MCF 10A (cell line): Measurements from ENCODE around the gene PIK3R5. TPM values are rescaled to one million over a fixed set of nuclear protein-coding genes. Genes with fewer than 3 reads are reported as not detected.
A peak's percentile ranks its signal among the peaks of the same experiment; 100 is the strongest.

Source experiments
- BruUV-seq: library from RNA; stranded (reverse); fragments of 400-500 nt; replicated peaks from 2 replicates; lab custom pipeline; 2021; lab: Mats Ljungman, UMichigan
- CTCF ChIA-PET: fragments of 300-600 bp; sonication (Branson Sonifier 250); formaldehyde crosslinking; extraction: SDS; loops from one replicate; lab custom pipeline; 2021; ENCODE audit warnings: antibody characterized with exemption, inconsistent platforms; lab: Yijun Ruan, JAX
- POLR2A ChIA-PET: fragments of 300-600, 350-650 bp; sonication (Branson Sonifier 250); formaldehyde crosslinking; extraction: SDS; loops from one replicate; lab custom pipeline; 2020; ENCODE audit warnings: antibody characterized with exemption, inconsistent platforms; lab: Yijun Ruan, JAX
- DNase-seq: peaks from one replicate; pipeline ENCODE4 v3.0.0-alpha.2; 2018; ENCODE audit not compliant: unreplicated experiment
- H3K27ac Mint-ChIP-seq: one replicate; pipeline ENCODE4 v1.8.0; 2022; ENCODE audit warnings: mild to moderate bottlenecking, low read depth, mixed read lengths; ENCODE audit not compliant: unreplicated experiment
- H3K27me3 Mint-ChIP-seq: one replicate; pipeline ENCODE4 v1.8.0; 2022; ENCODE audit warnings: mixed read lengths; ENCODE audit not compliant: insufficient read depth, unreplicated experiment
- H3K36me3 Mint-ChIP-seq: one replicate; pipeline ENCODE4 v1.8.0; 2022; ENCODE audit warnings: mild to moderate bottlenecking, moderate library complexity, mixed read lengths; ENCODE audit not compliant: insufficient read depth, unreplicated experiment
- H3K4me1 Mint-ChIP-seq: one replicate; pipeline ENCODE4 v1.8.0; 2022; ENCODE audit warnings: mixed read lengths; ENCODE audit not compliant: insufficient read depth, unreplicated experiment
- H3K4me3 Mint-ChIP-seq: one replicate; pipeline ENCODE4 v1.8.0; 2022; ENCODE audit warnings: mild to moderate bottlenecking, moderate library complexity, mixed read lengths; ENCODE audit not compliant: unreplicated experiment
- H3K9me3 Mint-ChIP-seq: one replicate; pipeline ENCODE4 v1.8.0; 2022; ENCODE audit warnings: mixed read lengths; ENCODE audit not compliant: unreplicated experiment
- CTCF ChIP-seq: fragments of 200-600 bp; IDR thresholded peaks from one replicate; pipeline ENCODE4 v1.8.0; 2022; ENCODE audit warnings: antibody characterized with exemption, mild to moderate bottlenecking; ENCODE audit not compliant: unreplicated experiment
- intact Hi-C: fragments of 100-400 bp; cut with micrococcal nuclease; formaldehyde crosslinking; loops from 2 replicates; pipeline ENCODE4 v1.14.1; 2022
- total RNA-seq: library from RNA; stranded (reverse); gene quantifications from 2 replicates; pipeline ENCODE4 v1.2.3, GENCODE V29; 2022

PIK3R5 gene
- total RNA-seq, 1 experiment from 2014 or later = not detected

DNA sequence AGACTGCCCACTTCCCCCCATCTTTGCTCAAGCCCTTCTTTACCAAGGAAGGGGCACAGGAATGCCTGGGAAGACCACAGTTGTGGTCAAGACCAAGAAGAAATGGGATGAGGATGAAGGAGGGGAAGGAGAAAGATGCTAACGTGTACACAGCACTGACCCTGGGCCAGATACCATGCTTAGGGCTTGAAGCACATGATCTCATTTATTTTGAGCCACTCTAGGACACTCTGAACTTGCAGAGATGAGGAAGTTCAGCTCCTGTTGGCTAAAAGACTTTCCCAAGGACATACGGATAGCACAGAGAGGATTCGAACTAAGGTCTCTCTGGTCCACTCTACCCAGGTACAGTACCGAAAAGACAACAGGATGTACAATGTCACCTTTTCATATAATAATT is 42.6 kb downstream of the PIK3R5 start:
- no peak for DNase-seq
- ChIA-PET CTCF (interaction anchor here (0.6 to 0.7 kb wide), 2 partner anchors 23 to 1340 kb away, joined by 3 read pairs; partner anchors contain the start of gene MPDU1), POLR2A (interaction anchor here (0.8 to 1.0 kb wide), 3 partner anchors 13 to 564 kb away, joined by 3 read pairs; no protein-coding TSS in a partner anchor)
- no peak for TF ChIP-seq CTCF
- BruUV-seq = no TSS peak
- Mint-ChIP-seq H3K4me3 (peak overlapping the region; percentile 1), H3K9me3 (peaks cover 7% of the 10 kb centered on the region), H3K36me3 (no peaks in the 10 kb centered on the region), H3K27me3 (no peaks in the 10 kb centered on the region), H3K27ac (peak overlapping the region; percentile 24), H3K4me1 (peaks cover 7% of the 10 kb centered on the region)
- intact Hi-C loops = no loop called here

DNA sequence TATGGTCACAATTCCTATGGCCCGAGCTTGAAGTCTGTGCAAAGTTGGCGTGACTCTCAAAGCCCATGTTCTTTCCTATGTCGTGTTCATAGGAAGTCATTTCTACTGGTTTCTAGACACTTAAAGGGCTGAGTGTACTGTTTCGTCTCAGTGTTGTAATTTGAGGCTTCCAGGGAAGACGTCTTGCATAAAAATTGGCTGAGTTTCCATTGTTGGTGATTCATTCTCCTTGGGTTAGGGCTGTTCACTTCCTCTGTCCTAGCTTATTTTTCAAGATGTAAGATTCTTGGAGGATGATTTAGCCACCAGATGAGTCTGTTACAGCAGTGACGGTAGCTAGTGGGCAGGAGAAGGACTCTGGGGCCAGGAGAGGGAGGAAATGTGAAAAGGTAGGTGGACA is 43.1 kb downstream of the PIK3R5 start:
- ChIA-PET CTCF (interaction anchor here (0.6 kb wide), 1 partner anchor 1339 kb away, joined by 3 read pairs; the partner anchor contains the start of gene MPDU1), POLR2A (interaction anchor here (0.7 to 1.4 kb wide), 4 partner anchors 12 to 793 kb away, joined by 3 read pairs; no protein-coding TSS in a partner anchor)
- no peak for TF ChIP-seq CTCF
- intact Hi-C loops = no loop called here
- Mint-ChIP-seq H3K9me3 (peaks cover 7% of the 10 kb centered on the region), H3K4me3 (peak overlapping the region; percentile 1), H3K27ac (peak overlapping the region; percentile 24), H3K36me3 (no peaks in the 10 kb centered on the region), H3K27me3 (no peaks in the 10 kb centered on the region), H3K4me1 (peaks cover 7% of the 10 kb centered on the region)
- DNase-seq = peak; percentile 95
- BruUV-seq = no TSS peak

DNA sequence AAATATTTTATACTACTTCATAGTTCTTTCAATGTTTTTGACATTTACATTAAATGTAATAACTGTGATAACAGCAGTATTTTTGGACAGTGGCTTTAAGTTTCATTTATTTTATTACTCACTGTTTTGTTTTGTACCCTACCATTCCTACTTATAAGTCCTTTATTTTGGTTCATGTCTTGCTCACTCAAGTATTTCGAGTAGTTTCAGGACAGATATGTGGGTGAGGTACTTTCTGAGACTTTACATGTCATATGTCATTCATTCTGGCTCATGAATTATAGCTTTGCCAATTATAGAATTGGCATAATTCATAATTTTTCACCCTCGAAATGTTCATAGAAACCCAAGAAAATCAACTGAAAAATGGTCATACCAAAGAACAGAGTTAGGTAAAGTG is 44.4 kb downstream of the PIK3R5 start:
- intact Hi-C loops = no loop called here
- no peak for DNase-seq
- H3K27ac Mint-ChIP-seq = no peak overlapping the region
- no peak overlapping the region for H3K4me3 Mint-ChIP-seq
- H3K4me1 Mint-ChIP-seq = peaks cover 7% of the 10 kb centered on the region
- peaks cover 16% of the 10 kb centered on the region for H3K9me3 Mint-ChIP-seq
- H3K27me3 Mint-ChIP-seq = no peaks in the 10 kb centered on the region
- ChIA-PET CTCF (no interaction called here), POLR2A (interaction anchor here (1.4 kb wide), 1 partner anchor 11 kb away, joined by 3 read pairs; no protein-coding TSS in a partner anchor)
- BruUV-seq = no TSS peak
- TF ChIP-seq CTCF = no peak
- peaks cover 6% of the 10 kb centered on the region for H3K36me3 Mint-ChIP-seq

DNA sequence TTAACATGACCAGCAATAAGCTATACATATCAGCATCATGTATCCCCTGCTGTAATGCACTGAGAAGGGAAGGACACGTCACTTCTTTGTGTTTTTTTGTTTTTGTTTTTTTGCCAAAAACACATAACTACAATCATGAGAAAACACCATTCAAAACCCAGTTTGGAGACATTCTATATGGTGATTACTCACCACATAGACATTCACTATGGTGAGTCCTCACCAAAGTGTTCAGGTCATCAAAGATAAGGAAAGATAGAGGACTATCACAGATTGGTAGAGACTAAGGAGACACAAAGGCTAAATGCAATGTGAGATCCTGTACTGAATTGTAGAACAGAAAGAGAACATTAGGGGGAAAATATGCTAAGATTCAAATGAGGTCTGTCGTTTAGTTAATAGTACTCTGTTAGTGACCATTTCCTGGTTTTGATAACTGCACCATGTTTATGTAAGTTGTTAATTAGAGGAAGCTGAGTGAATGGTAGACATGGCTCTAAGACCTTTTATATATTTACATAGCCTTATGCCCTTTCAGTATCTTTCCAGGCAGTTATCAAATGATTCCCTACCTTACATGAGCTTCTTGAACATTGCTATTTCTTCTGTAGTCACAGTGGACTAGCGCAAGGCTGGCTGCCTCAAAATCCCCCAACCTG is 46.6 kb downstream of the PIK3R5 start:
- intact Hi-C loops = no loop called here
- H3K9me3 Mint-ChIP-seq = peaks cover 16% of the 10 kb centered on the region
- TF ChIP-seq CTCF = no peak
- CTCF ChIA-PET = interaction anchor here (0.6 to 1.0 kb wide), 2 partner anchors 17 to 42 kb away, joined by 4 to 5 read pairs; no protein-coding TSS in a partner anchor
- no peak overlapping the region for H3K4me3 Mint-ChIP-seq
- POLR2A ChIA-PET = interaction anchor here (0.7 kb wide), 1 partner anchor 12 kb away, joined by 4 read pairs; no protein-coding TSS in a partner anchor
- no peaks in the 10 kb centered on the region for H3K27me3 Mint-ChIP-seq
- no peak overlapping the region for H3K27ac Mint-ChIP-seq
- H3K36me3 Mint-ChIP-seq = peaks cover 6% of the 10 kb centered on the region
- BruUV-seq = no TSS peak
- peaks cover 7% of the 10 kb centered on the region for H3K4me1 Mint-ChIP-seq
- DNase-seq = no peak
